CD4-positive, alpha-beta T cell (primary cell): ENCODE results near the gene KCNK17. TPM values are rescaled to one million over a fixed set of nuclear protein-coding genes. Genes with fewer than 3 reads are reported as not detected.

Experiments
- ATAC-seq: fragments of 200-7000 bp; cut with Tn5 transposase; one replicate; pipeline ENCODE4 v1.10.0; 2022; ENCODE audit warnings: mild to moderate bottlenecking; ENCODE audit not compliant: poor library complexity
- CTCF ChIA-PET: fragments of 350-600 bp; sonication (Branson Sonifier 250); formaldehyde crosslinking; loops from one replicate; lab custom pipeline; 2021; ENCODE audit warnings: antibody characterized with exemption, inconsistent platforms; lab: Charles Lee
- POLR2A ChIA-PET: fragments of 350-600 bp; sonication (Branson Sonifier 250); formaldehyde crosslinking; loops from one replicate; lab custom pipeline; 2021; ENCODE audit warnings: antibody characterized with exemption, inconsistent platforms; lab: Charles Lee
- DNase-seq, 14 experiments: peaks; one replicate each; pipeline ENCODE4 v3.0.0-alpha.2; 2013 to 2020; ENCODE audit warnings: mixed read lengths in 2 of 14
- H3K27ac ChIP-seq, 2 donors: one replicate each; pipeline versions ENCODE4 v1.5.1 to v1.7.0; 2013; ENCODE audit warnings: low read length in 2 of 2, low read depth in 1 of 2, mild to moderate bottlenecking in 1 of 2
- H3K27me3 ChIP-seq, 2 experiments: 1 replicate in 1 of 2; 2 replicates in 1 of 2; pipeline versions ENCODE4 v1.6.1 to v1.7.0; 2013; ENCODE audit warnings: low read length in 2 of 2, control low read depth in 1 of 2, mild to moderate bottlenecking in 1 of 2, moderate library complexity in 1 of 2; ENCODE audit not compliant: insufficient read depth in 2 of 2, control insufficient read depth in 1 of 2
- H3K36me3 ChIP-seq: one replicate; pipeline ENCODE4 v1.6.1; 2013; ENCODE audit warnings: low read length, control low read depth; ENCODE audit not compliant: insufficient read depth
- H3K4me1 ChIP-seq: one replicate; pipeline ENCODE4 v1.6.1; 2013; ENCODE audit warnings: low read length, control low read depth; ENCODE audit not compliant: insufficient read depth
- H3K4me3 ChIP-seq: one replicate; pipeline ENCODE4 v1.5.1; 2013; ENCODE audit warnings: mild to moderate bottlenecking, low read length, moderate library complexity
- H3K9me3 ChIP-seq, 2 experiments: 1 replicate in 1 of 2; 2 replicates in 1 of 2; pipeline versions ENCODE4 v1.6.1 to v1.7.0; 2013; ENCODE audit warnings: low read length in 2 of 2, mild to moderate bottlenecking in 2 of 2, control low read depth in 1 of 2, moderate library complexity in 1 of 2; ENCODE audit not compliant: control insufficient read depth in 1 of 2, insufficient read depth in 1 of 2
- H3K27ac Mint-ChIP-seq: one replicate; pipeline ENCODE4 v1.8.0; 2020; ENCODE audit warnings: mixed read lengths
- H3K27me3 Mint-ChIP-seq: one replicate; pipeline ENCODE4 v1.8.0; 2021; ENCODE audit warnings: mixed read lengths
- H3K36me3 Mint-ChIP-seq: one replicate; pipeline ENCODE4 v1.8.0; 2021; ENCODE audit warnings: low read depth, mixed read lengths
- H3K4me1 Mint-ChIP-seq: one replicate; pipeline ENCODE4 v1.8.0; 2021; ENCODE audit warnings: low read depth, mixed read lengths
- H3K4me3 Mint-ChIP-seq: one replicate; pipeline ENCODE4 v1.8.0; 2020; ENCODE audit warnings: mild to moderate bottlenecking, mixed read lengths
- H3K9me3 Mint-ChIP-seq: one replicate; pipeline ENCODE4 v1.8.0; 2020; ENCODE audit warnings: mixed read lengths
- CTCF ChIP-seq: fragments of 200-600 bp; IDR thresholded peaks from one replicate; pipeline ENCODE4 v1.8.0; 2022; ENCODE audit warnings: antibody characterized with exemption, mild to moderate bottlenecking
- intact Hi-C, 2 experiments: fragments of 100-400 bp; cut with DNase I in 1 of 2; cut with micrococcal nuclease in 1 of 2; formaldehyde crosslinking; loops; one replicate each; pipeline versions ENCODE4 v1.15.1 to v1.9.0; 2023 to 2025; cut with DNase I, micrococcal nuclease
- total RNA-seq, 174 experiments: library from RNA in 2 of 174; stranded (reverse) in 2 of 174; gene quantifications; one replicate each; pipeline ENCODE4 v1.2.3 and lab custom pipeline; 2021 to 2026

KCNK17 gene
- total RNA-seq, 2 experiments from 2014 or later = not detected

- Histone ChIP-seq H3K27me3 (peaks cover 0 to 3% of the 10 kb centered on the region in 2 experiments), H3K27ac (no peak overlapping the region), H3K36me3 (no peaks in the 10 kb centered on the region), H3K9me3 (no peaks in the 10 kb centered on the region), H3K4me3 (no peak overlapping the region), H3K4me1 (no peaks in the 10 kb centered on the region)
- H3K9me3 Mint-ChIP-seq = no peaks in the 10 kb centered on the region
- POLR2A ChIA-PET = no interaction called here
- no peak for TF ChIP-seq CTCF
- no peaks in the 10 kb centered on the region for H3K4me1 Mint-ChIP-seq
- H3K27ac Mint-ChIP-seq = no peak overlapping the region
- DNase-seq (no peak), ATAC-seq (no peak)
- no peaks in the 10 kb centered on the region for H3K36me3 Mint-ChIP-seq
- no peaks in the 10 kb centered on the region for H3K27me3 Mint-ChIP-seq
- intact Hi-C loops = no loop called here
- no peak overlapping the region for H3K4me3 Mint-ChIP-seq
- CTCF ChIA-PET = interaction anchor here (0.5 kb wide), 1 partner anchor 1737 kb away, joined by 3 read pairs; no protein-coding TSS in a partner anchor
These were observed 44.3 kb downstream of the KCNK17 start for GRCh38 chr6:39269961-39270360.

GRCh38 chr6:39268721-39269120 lies 45.5 kb downstream of the KCNK17 start:
- no peak for ATAC-seq
- Histone ChIP-seq H3K4me1 (no peaks in the 10 kb centered on the region), H3K27ac (no peak overlapping the region), H3K27me3 (peaks cover 0 to 3% of the 10 kb centered on the region in 2 experiments), H3K4me3 (no peak overlapping the region), H3K9me3 (no peaks in the 10 kb centered on the region), H3K36me3 (no peaks in the 10 kb centered on the region)
- H3K36me3 Mint-ChIP-seq = no peaks in the 10 kb centered on the region
- no peak overlapping the region for H3K4me3 Mint-ChIP-seq
- TF ChIP-seq CTCF = no peak
- CTCF ChIA-PET = no interaction called here
- POLR2A ChIA-PET = no interaction called here
- intact Hi-C loops = no loop called here
- H3K27ac Mint-ChIP-seq = no peak overlapping the region
- DNase-seq = no peak
- H3K4me1 Mint-ChIP-seq = no peaks in the 10 kb centered on the region
- no peaks in the 10 kb centered on the region for H3K9me3 Mint-ChIP-seq
- H3K27me3 Mint-ChIP-seq = no peaks in the 10 kb centered on the region

GRCh38 chr6:39268171-39268570 lies 46.0 kb downstream of the KCNK17 start:
- DNase-seq (no peak), ATAC-seq (no peak)
- POLR2A ChIA-PET = no interaction called here
- Mint-ChIP-seq H3K4me1 (no peaks in the 10 kb centered on the region), H3K9me3 (no peaks in the 10 kb centered on the region), H3K27me3 (no peaks in the 10 kb centered on the region), H3K36me3 (no peaks in the 10 kb centered on the region), H3K4me3 (no peak overlapping the region), H3K27ac (no peak overlapping the region)
- no peak for TF ChIP-seq CTCF
- H3K27me3 ChIP-seq = peaks cover 0 to 3% of the 10 kb centered on the region in 2 experiments
- CTCF ChIA-PET = no interaction called here
- H3K4me3 ChIP-seq = no peak overlapping the region
- H3K4me1 ChIP-seq = no peaks in the 10 kb centered on the region
- intact Hi-C loops = no loop called here
- no peaks in the 10 kb centered on the region for H3K9me3 ChIP-seq
- no peaks in the 10 kb centered on the region for H3K36me3 ChIP-seq
- no peak overlapping the region for H3K27ac ChIP-seq
